Heart left ventricle (tissue), 13 donors: ENCODE measurements around the gene AFDN.

ENCODE experiments used
- POLR2A ChIP-seq, 2 donors: fragments of 450-650 bp; IDR thresholded peaks; one replicate each; pipeline ENCODE4 v1.6.1; 2017; ENCODE audit warnings: antibody characterized with exemption in 2 of 2, mild to moderate bottlenecking in 2 of 2, moderate library complexity in 2 of 2
- TF ChIP-seq, protein P1 (sequence below), 12 donors: fragments of 200-600 bp; sonication (generic) in 4 of 12; IDR thresholded peaks; one replicate each; pipeline versions ENCODE4 v1.5.0 to v1.8.0; 2018 to 2022; ENCODE audit warnings: antibody characterized with exemption in 12 of 12, mild to moderate bottlenecking in 5 of 12
- donor health status: ischemic (EF 13 %, LVEDD 7.1; RV severe dilation, severe dysfunction).
- donor health status: DM: no; HTN: yes; CAD: no.
- donor health status: DM: no; HTN: no; CAD: no.
- donor health status: ischemic (EF 25% LVEDD 6.9; RV normal size, moderate dysfunction).
- donor health status: ischemic (EF 25% LVEDD 5.7; RV mildly dilated, moderate dysfunction).
- donor health status: ischemic (EF 35%, LVEDD 5.7; RV mildly dilated, moderate dysfunction).
- donor health status: nonischemic (EF 11% LVEDD 7.7; RV severe dilation, severe dysfunction).
- donor health status: DM: yes; HTN: yes; CAD: no.
- donor health status: PGD.
- donor health status: ischemic (EF 29% LVEDD 5.4; RV normal size, mild dysfunction).
- donor health status: nonischemic (EF 23%, LVEDD 6.1; RV moderate dilation, normal function).

DNA sequence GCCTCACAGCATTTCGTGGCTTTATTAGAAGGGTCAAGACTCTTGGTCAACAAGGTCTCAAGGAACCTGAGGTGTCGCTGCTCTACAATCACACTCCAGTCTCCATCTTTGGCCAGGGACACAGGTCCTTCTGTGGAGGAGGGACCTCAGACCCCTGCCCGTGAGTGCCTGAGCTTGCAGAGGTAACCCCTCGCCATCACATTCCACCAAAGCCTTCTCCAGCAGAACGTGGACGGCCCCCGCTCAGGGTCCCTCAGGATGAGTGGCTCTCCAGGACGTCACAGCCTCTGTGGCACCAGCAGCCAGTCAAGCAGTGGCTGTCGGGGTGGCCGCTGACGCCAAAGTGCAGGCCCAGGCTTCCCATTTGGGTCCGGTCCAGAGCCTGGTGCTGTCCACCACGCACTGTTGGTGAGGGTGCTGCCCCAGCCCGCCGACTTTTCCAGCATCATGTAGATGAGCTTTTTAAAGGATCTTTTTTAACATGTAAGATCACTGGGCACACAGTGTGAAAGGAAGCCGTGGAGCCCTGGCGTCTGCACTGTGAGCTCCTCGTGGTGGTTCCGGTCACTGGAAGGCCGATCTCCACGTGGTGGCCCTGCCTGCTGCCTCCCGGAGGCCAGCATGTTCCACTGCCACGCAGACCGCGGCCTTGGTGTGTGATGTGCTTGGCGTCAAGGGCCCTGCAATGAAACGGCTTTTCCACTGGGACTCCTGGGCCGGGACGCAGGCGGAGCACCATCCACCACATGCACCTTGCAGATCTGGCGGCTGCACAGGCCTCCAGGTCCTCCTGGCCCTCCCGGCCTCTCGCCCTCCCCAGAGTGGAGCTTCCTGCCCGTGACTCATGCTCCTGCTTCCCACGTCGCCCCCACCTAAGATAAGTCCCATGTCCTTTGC is 162.5 kb downstream of the AFDN start:
- TF ChIP-seq, protein P1, sequence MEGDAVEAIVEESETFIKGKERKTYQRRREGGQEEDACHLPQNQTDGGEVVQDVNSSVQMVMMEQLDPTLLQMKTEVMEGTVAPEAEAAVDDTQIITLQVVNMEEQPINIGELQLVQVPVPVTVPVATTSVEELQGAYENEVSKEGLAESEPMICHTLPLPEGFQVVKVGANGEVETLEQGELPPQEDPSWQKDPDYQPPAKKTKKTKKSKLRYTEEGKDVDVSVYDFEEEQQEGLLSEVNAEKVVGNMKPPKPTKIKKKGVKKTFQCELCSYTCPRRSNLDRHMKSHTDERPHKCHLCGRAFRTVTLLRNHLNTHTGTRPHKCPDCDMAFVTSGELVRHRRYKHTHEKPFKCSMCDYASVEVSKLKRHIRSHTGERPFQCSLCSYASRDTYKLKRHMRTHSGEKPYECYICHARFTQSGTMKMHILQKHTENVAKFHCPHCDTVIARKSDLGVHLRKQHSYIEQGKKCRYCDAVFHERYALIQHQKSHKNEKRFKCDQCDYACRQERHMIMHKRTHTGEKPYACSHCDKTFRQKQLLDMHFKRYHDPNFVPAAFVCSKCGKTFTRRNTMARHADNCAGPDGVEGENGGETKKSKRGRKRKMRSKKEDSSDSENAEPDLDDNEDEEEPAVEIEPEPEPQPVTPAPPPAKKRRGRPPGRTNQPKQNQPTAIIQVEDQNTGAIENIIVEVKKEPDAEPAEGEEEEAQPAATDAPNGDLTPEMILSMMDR (IDR thresholded peaks at IDR 0.05) = no peak
- TF ChIP-seq POLR2A (IDR thresholded peaks at IDR 0.05) = no peak
